GM18498 (cell line): Measurements from ENCODE around the gene ALDH1B1.
"Not testable (repeated sequence)": the region's sequence is repeated elsewhere in the genome, so short reads cannot be mapped to it uniquely, and the experiment has no call there.

Source experiments
- ATAC-seq: cut with Tn5 transposase; IDR thresholded peaks from one replicate; pipeline ENCODE4 v1.9.1; 2021; ENCODE audit warnings: mild to moderate bottlenecking, moderate library complexity; ENCODE audit not compliant: unreplicated experiment

Gene ALDH1B1

GRCh38 chr9:38360839-38361472 is 31.5 kb upstream of the ALDH1B1 start:
- ATAC-seq: no peak

DNA sequence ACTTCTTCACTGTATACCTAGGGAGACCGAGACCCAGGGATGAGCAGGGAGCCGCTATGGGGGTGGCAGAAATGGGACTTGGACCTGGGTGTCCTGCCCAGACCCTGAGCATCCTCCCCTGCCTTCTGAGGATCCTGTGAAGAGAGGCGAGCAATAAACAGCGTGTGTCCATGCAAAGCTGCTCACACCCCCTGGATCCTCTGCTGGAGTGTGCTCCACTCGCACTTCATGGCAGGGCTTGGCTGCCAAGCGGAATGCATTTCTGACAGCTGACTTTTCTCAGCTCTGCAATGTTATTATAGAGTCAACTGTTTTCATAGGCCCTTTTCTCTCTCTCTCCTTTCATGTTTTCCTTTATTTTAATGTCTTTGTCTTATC is 31.0 kb upstream of the ALDH1B1 start:
- no peak for ATAC-seq

DNA sequence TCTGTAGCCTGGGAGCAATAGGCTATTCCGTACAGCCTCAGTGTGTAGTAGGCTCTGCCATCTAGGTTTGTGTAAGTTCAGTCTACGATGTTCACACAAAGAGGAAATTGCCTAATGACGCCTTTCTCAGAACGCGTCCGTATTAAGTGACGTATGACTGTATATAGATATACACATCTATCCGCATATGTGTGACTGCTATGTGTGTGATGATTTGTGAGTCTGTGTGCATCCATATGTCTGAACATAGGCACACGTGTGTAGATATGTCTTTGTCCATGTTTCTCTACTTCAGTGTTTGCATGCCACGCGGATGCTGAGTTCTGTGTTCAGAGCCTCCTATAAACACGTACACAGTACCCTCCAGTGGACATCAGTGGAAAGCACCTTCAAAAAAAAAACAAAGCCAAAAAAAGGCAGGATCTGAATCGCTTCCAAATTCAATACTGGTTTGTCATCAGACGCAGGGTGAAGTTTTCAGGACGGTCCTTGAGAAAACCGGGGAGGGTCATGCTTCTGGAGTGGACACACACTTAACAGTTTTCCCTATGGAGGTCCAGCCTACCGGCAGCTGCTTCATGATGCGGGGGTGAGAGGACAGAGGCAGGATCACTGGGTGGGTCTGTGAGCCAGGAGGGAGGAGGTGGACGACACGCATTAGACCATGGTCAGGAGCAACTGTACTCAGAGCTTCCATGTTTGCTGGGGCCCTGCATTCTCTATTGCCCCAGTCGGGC is 29.5 kb upstream of the ALDH1B1 start:
- peak; percentile 69 for ATAC-seq

GRCh38 chr9:38363589-38363925 is 28.9 kb upstream of the ALDH1B1 start:
- ATAC-seq: no peak

GRCh38 chr9:38367898-38368297 is 24.6 kb upstream of the ALDH1B1 start:
- no peak for ATAC-seq

DNA sequence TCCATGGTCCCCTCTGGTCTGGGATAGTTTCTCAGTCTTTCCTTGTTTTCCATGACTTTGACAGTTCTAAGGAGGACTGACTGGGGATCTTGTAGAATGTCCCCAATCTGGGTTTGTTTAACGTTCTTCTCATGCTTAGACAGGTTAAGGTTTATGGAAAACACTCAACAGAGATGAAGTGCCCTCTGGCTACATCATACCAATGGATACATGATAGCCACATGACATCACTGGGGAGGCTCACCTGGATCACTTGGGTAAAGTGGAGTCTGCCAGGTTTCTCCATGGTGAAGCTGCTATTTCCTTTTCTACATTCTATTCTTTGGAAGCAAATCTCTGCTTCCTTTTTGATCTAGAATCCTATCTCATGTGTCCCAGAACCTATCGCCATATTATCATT is 23.8 kb upstream of the ALDH1B1 start:
- ATAC-seq: no peak

- no peak for ATAC-seq
These were observed 22.3 kb upstream of the ALDH1B1 start for GRCh38 chr9:38370176-38370575.

GRCh38 chr9:38371495-38371894 is 21.0 kb upstream of the ALDH1B1 start:
- peak; percentile 83 for ATAC-seq

GRCh38 chr9:38372762-38373619 is 19.5 kb upstream of the ALDH1B1 start:
- ATAC-seq: no peak

DNA sequence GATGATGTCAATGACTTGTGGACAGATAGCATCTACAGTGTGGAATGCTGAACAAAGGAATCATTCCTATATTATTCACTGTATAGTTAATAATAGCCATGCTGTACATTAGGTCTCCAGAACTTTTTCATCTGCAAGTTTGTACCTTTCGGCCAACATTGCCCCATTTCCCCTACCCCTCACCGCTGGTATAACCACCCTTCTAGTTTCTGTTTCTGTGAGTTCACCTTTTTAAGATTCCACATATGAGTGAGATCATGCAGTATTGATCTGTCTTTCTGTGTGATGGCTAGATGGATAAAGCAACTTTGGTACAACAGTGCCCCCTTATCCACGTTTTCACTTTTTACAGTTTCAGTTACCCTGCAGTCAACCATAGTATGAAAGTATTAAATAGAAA is 18.8 kb upstream of the ALDH1B1 start:
- no peak for ATAC-seq

GRCh38 chr9:38374847-38375571 is 17.5 kb upstream of the ALDH1B1 start:
- no peak for ATAC-seq

DNA sequence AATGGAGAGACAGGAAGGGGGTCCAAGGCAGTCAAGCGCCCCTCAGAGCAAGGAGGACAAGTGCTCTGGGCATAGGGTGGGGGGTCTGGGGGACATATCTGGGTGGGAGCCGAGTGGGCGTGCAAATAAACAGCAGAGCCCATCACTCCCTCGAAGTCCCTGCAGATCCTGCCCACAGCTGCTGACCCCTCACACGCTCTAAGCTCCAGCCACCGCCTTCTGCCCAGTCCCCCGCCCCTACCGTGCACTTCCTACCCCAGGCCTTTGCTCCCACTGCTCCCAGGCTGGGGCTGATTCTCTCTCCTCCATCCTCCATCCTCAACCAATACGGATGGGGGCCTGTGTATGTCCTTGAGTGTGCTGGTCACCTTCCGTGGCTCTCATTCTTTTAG is 16.9 kb upstream of the ALDH1B1 start:
- no peak for ATAC-seq

- ATAC-seq: no peak
These were observed 16.4 kb upstream of the ALDH1B1 start for GRCh38 chr9:38376021-38376670.

- not testable (repeated sequence) for ATAC-seq
These were observed 15.0 kb upstream of the ALDH1B1 start for GRCh38 chr9:38377336-38378083.

DNA sequence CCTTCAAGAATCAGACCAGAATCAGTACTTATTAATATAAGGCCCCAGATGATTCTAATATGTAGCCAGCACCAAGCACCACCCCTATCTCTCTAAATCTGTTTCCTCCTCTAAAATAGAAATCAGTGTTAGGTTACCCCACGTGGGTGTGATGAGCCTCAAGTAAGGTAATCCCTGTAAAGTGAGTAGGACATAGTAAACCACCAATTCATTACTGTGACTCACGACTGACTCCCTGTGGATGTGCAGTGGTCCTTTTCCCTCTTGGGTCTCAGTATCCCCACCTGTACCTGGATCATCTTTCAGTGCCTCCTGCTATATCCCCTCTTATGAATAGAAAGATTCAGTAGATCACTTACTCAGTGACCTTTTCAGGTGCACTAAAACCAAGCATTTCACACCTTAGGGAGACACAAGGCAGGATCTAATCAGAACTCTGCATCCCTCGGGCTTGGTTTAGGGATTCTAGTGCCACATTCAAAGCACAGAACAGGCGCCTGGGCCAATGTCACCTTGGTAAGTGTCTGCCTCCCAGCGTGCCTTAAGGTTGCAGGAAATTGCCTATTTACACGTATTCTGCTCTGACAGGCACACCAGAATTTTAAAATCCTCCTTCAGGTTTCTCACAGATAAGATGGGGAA is 12.2 kb upstream of the ALDH1B1 start:
- no peak for ATAC-seq

- no peak for ATAC-seq
These were observed 11.5 kb upstream of the ALDH1B1 start for GRCh38 chr9:38380872-38381534.

- no peak for ATAC-seq
These were observed 10.4 kb upstream of the ALDH1B1 start for GRCh38 chr9:38382141-38382540.

DNA sequence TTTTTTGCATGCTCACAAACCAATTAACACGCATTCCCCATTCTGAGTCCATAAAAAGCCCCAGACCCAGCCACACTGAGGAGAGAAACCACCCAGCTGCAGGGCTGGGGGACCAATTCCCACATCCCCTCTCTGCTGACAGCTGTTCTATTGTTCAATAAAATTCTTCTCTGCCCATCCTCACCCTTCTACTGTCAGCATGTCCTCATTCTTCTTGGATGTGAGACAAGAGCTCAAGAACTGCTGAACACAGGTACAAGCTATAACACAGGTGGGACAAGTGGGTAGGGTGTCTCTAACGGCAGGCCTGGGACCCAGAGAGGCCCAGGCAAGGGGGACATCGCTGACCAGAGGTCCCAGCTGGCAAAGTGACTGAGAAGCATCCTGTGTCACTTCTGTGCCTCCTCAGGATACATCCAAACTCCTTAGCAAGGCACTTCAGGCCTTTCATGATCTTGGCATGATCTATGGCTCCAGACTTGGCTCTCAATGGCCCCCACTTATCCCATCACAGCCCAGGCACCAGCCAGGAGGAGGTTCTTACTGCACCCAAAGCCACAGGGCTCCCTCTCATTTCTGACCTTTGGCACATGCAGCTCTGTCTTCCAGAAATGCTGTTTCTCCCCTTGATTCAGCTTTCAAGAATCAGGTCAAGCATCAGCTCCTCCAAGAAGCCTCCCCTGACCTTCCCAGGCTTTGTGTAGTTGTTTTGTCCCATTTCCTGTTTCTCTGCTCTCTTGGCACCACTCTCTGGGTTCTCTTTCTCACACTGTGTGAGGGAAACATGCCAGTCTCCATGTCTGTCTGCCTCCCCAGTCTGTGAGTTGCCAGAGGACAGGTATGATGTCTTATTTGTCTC is 7.3 kb upstream of the ALDH1B1 start:
- ATAC-seq: no peak
